Activated naive CD4-positive, alpha-beta T cell (primary cell): ENCODE measurements around the gene ZFYVE9.
A peak's percentile ranks its signal among the peaks of the same experiment; 100 is the strongest.

Experiments used
- DNase-seq, 4 experiments: peaks; one replicate each; lab custom pipeline; 2025; lab: John Stamatoyannopoulos, UW

Gene ZFYVE9

DNA sequence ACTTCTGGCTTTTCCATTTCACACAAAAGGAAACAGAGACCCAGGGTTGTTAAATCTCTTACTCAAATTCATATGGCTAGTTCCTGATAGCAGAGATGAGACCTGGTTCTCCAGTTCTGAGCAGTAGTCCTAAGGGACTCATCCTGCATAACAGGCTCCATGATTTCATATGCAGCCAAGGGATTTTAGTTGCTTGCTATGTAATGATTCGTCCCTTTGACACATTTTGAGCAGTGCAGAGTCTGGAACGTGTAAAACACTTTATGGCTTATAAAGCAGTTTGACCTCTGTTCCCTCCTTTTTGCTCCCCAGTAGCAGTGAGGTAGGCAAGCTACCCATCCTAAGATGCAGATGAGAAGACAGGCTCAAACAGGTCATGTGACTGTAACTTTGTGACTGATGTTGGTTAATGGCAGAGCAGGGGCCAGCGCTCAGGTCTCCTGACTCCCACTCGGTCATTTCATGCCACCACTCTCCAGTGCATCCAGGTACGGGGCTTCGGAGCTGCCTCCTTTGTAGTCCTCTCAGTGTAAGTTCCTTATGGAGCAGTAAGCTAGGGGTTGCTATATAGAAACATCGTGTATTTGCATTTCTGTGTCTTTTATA, 199.9 kb downstream of the ZFYVE9 start:
- no peak for DNase-seq

- DNase-seq, result no peak
Measured at GRCh38 chr1:52343979-52344378, 202.1 kb downstream of the ZFYVE9 start.

- no peak for DNase-seq
Measured at GRCh38 chr1:52345252-52345651, 203.4 kb downstream of the ZFYVE9 start.

- DNase-seq, result no peak
Measured at GRCh38 chr1:52346653-52347052, 204.8 kb downstream of the ZFYVE9 start.

- DNase-seq, result no peak
Measured at GRCh38 chr1:52348704-52349300, 206.9 kb downstream of the ZFYVE9 start.

- DNase-seq, result no peak
Measured at GRCh38 chr1:52352690-52353089, 210.8 kb downstream of the ZFYVE9 start.

- DNase-seq, result no peak
Measured at GRCh38 chr1:52355436-52355835, 213.5 kb downstream of the ZFYVE9 start.

- no peak for DNase-seq
Measured at GRCh38 chr1:52355847-52356505, 214.1 kb downstream of the ZFYVE9 start.

- DNase-seq, result no peak
Measured at GRCh38 chr1:52356818-52357355, 215.0 kb downstream of the ZFYVE9 start.

DNA sequence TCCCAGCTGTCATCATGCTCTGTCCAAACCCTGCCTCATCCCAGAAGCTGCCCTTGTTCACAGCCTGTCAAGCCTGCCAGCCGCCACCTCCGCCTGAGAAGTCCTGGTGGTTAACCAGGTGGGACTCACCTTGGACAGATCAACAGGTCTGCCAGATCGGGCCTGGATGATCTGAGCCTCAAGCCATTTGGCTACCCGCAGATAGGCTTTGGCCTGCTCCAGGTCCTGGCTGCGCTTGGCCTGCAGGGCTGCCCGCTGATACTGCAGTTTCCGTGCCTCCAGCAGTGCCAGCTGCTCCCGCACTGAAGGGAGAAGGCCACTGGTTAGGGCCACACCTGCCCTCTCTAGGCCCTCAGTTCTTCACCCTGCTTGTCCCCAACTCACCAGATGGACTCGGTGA, 215.5 kb downstream of the ZFYVE9 start:
- DNase-seq, result no peak

- DNase-seq, result no peak
Measured at GRCh38 chr1:52358851-52359497, 217.1 kb downstream of the ZFYVE9 start.

GRCh38 chr1:52359676-52360594, 218.0 kb downstream of the ZFYVE9 start:
- no peak for DNase-seq

DNA sequence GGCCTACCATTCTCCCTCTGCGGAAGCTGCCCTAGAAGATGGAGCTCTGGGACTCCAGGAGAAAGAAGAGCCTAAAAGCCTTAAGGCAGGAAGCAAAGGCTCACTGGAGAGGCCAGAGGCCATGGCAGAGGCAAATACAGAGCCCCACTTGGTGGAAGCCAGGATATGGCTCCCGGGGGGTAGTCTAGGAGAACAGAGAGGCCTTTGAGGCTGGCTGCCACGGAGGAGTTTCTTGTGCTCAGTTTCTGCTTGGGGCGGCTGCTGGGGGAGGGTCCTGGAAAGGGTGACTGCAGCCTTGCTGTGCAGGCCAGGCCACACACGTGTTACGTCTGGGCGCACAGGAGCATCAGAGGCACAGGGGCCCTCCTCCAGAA, 218.7 kb downstream of the ZFYVE9 start:
- DNase-seq, result no peak

GRCh38 chr1:52364235-52364839, 222.4 kb downstream of the ZFYVE9 start:
- DNase-seq, result no peak

DNA sequence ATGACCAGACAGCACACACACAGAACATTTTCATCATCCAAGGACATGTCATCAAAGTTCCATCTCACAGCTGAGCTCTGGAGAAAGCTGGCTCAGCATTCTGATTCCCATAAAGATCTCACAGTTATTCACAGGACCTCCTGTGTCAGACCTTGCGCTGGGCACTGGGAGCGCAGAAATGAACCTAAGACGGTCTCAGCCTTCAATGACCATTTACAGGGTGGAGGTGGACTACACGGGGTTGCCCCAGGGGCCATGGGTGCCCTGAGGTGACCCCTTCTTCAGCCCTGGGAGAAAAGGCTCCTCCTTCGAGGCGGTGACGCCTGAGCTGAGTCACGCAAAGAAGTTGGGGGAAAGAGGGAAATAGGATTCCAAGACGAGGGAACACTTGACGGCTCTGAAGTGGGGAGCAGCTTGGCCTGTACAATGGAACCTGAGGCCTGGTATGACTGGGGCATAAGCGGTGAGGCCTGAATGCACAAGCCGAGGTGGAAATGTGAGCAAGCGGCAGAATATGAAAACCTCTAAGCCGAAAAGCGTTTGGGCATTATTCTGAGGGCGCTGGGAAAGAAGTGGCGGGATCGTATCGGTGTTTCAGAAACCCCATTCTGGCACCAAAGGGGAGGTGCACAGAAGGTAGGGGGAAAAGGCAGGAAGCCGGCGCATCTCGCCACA, 223.3 kb downstream of the ZFYVE9 start:
- DNase-seq, result no peak

DNA sequence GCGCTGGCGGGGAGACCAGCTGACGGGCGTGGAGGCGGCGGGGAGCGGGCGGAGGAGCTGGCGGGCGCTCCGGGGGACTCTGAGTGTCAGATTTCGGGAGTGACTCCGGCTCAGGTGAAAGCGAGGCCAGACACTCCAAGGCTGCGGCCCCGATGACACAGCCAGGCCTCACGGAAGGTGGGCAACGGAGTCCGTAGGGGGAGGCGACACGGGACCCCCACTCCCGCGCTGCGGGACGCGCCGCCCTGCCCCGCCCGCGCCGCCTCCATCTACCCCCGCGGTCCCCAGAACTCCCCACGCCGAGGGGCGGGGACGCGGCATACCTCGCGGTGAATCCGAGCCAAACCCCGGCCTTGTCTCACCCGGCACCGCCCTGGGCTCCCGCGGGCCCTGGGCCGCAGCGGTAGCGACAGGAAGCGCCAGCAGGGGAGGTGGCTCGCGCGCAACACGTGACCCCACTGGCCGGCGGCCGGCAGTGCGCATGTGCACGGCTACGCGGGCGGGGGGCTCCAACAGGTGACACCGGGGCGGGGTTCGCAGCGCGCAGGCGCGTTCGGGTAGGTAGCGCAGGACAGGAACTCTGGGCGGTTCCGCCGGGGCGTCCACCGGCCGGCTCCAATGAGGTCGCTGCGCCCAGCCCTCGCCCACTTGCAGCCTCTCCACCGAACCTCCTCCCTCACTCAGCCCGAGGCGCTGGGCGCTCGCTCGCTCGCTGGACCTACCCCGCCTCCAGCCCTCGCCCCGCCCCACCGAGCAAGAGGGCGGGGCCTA, 224.0 kb downstream of the ZFYVE9 start, which contains the start of gene CC2D1B:
Gene CC2D1B (minus strand): TSS at position 460 of the 771 bp plus-strand sequence. CDS start 1,585 bp downstream, outside the sequence.
- peak; percentile 97 to 99 (median 97) for DNase-seq

DNA sequence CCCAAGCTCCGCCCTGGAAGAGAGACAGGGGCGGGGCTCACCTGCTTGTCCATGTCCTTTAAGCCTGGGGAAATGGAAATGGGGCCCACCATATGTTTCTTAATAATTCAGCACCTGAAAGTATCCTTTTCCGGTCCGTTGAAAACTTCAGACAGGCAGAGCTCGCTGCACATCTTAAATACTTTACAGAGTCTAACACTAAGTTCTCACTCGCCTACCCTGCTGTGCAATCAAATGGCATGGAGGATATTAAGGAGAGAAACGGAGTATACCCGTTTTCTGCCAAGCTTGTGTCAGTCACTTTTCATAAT, 224.6 kb downstream of the ZFYVE9 start:
- DNase-seq, result no peak

GRCh38 chr1:52367272-52367671, 225.4 kb downstream of the ZFYVE9 start:
- no peak for DNase-seq

- peak in 3 of 4 experiments; percentile 11 to 55 (median 19) for DNase-seq
Measured at GRCh38 chr1:52368383-52369172, 226.7 kb downstream of the ZFYVE9 start.
